Endothelial cell of umbilical vein (primary cell): Measurements from ENCODE around the gene TMPRSS5. TPM values are rescaled to one million over a fixed set of nuclear protein-coding genes. Genes with fewer than 3 reads are reported as not detected.
"Not testable (repeated sequence)": the region's sequence is repeated elsewhere in the genome, so short reads cannot be mapped to it uniquely, and the experiment has no call there.

Experiments
- BruUV-seq: library from RNA; stranded (reverse); fragments of 400-500 nt; replicated peaks from 2 replicates; lab custom pipeline; 2021; lab: Mats Ljungman, UMichigan
- CTCF ChIA-PET: fragments of 300-600, 350-600 bp; sonication (Branson Sonifier 250); formaldehyde crosslinking; loops from one replicate; lab custom pipeline; 2021; ENCODE audit warnings: antibody characterized with exemption, inconsistent platforms; lab: Charles Lee
- POLR2A ChIA-PET: fragments of 300-600, 350-600 bp; sonication (Branson Sonifier 250); formaldehyde crosslinking; loops from one replicate; lab custom pipeline; 2021; ENCODE audit warnings: antibody characterized with exemption, inconsistent platforms; lab: Charles Lee
- DNase-seq: peaks from one replicate; pipeline ENCODE4 v3.0.0-alpha.2; 2011; ENCODE audit warnings: low read depth, low spot score
- FAIRE-seq: peaks from 2 replicates; lab custom pipeline; 2011; peaks lifted over from hg19 to GRCh38; lab: Jason Lieb, UNC
- H2AFZ ChIP-seq: 2 replicates; pipeline ENCODE4 v1.6.0; 2012; ENCODE audit warnings: low read depth, low read length, control low read depth, inconsistent platforms
- H3K27ac ChIP-seq: 2 replicates; pipeline ENCODE4 v1.5.1; 2011; ENCODE audit warnings: low read depth, mild to moderate bottlenecking, control low read depth, low read length, moderate library complexity; ENCODE audit not compliant: insufficient read depth
- H3K27me3 ChIP-seq, 2 experiments: 2 replicates each; pipeline versions ENCODE4 v1.6.0 to v1.6.1; 2011; ENCODE audit warnings: low read length in 2 of 2, mixed read lengths in 1 of 2; ENCODE audit not compliant: control insufficient read depth in 2 of 2, insufficient read depth in 2 of 2
- H3K36me3 ChIP-seq, 2 experiments: 2 replicates in 1 of 2; 3 replicates in 1 of 2; pipeline ENCODE4 v1.5.1; 2011; ENCODE audit warnings: low read length in 2 of 2, mild to moderate bottlenecking in 1 of 2, moderate library complexity in 1 of 2; ENCODE audit not compliant: control insufficient read depth in 2 of 2, insufficient read depth in 2 of 2; ENCODE audit errors: extremely low read depth in 1 of 2
- H3K4me1 ChIP-seq: 3 replicates; pipeline ENCODE4 v1.5.1; 2011; ENCODE audit warnings: mild to moderate bottlenecking, low read length; ENCODE audit not compliant: control insufficient read depth, insufficient read depth; ENCODE audit errors: extremely low read depth
- H3K4me2 ChIP-seq: 2 replicates; pipeline ENCODE4 v1.6.1; 2011; ENCODE audit warnings: low read length, control low read depth, mixed read lengths; ENCODE audit not compliant: insufficient read depth
- H3K4me3 ChIP-seq, 3 experiments: fragments of 200-600 bp in 1 of 3; sonication (generic), shearing (Covaris generic) in 1 of 3; replicated peaks in 1 of 3; 2 replicates each; pipeline ENCODE4 v1.5.1; 2011 to 2016; ENCODE audit warnings: control low read depth in 3 of 3, low read length in 3 of 3, mild to moderate bottlenecking in 2 of 3, inconsistent platforms in 1 of 3, low read depth in 1 of 3, moderate library complexity in 1 of 3; ENCODE audit not compliant: insufficient read depth in 1 of 3
- H3K79me2 ChIP-seq: 2 replicates; pipeline ENCODE4 v1.6.0; 2012; ENCODE audit warnings: low read length, inconsistent platforms; ENCODE audit not compliant: control insufficient read depth, insufficient read depth
- H3K9ac ChIP-seq: replicated peaks from 2 replicates; pipeline ENCODE3; 2011; ENCODE audit warnings: low read length, control low read depth; ENCODE audit not compliant: insufficient read depth; ENCODE audit errors: extremely low read depth
- H3K9me1 ChIP-seq: replicated peaks from 3 replicates; pipeline ENCODE4 v1.6.0; 2011; ENCODE audit warnings: mild to moderate bottlenecking, low read length; ENCODE audit not compliant: control insufficient read depth, insufficient read depth; ENCODE audit errors: extremely low read depth
- H3K9me3 ChIP-seq: replicated peaks from 2 replicates; pipeline ENCODE4 v1.5.1; 2012; ENCODE audit warnings: low read length, inconsistent platforms; ENCODE audit not compliant: control insufficient read depth, insufficient read depth
- H4K20me1 ChIP-seq: replicated peaks from 2 replicates; pipeline ENCODE3; 2011; ENCODE audit warnings: mild to moderate bottlenecking, low read length; ENCODE audit not compliant: control insufficient read depth, insufficient read depth; ENCODE audit errors: extremely low read depth
- CTCF ChIP-seq, 2 donors: IDR thresholded peaks; 1 replicate in 1 of 2; 2 replicates in 1 of 2; pipeline ENCODE4 v1.5.1; 2011; ENCODE audit warnings: low read length in 2 of 2, mild to moderate bottlenecking in 2 of 2, moderate library complexity in 2 of 2, control low read depth in 1 of 2, inconsistent platforms in 1 of 2, low read depth in 1 of 2; ENCODE audit not compliant: insufficient read depth in 1 of 2; ENCODE audit errors: extremely low read depth in 1 of 2
- EZH2 ChIP-seq: IDR thresholded peaks from 2 replicates; pipeline ENCODE4 v1.6.1; 2012; ENCODE audit warnings: borderline replicate concordance, low read depth, mild to moderate bottlenecking, moderate library complexity, low read length, inconsistent platforms; ENCODE audit not compliant: severe bottlenecking
- GATA2 ChIP-seq: IDR thresholded peaks from 2 replicates; pipeline ENCODE4 v1.7.0; 2011; ENCODE audit warnings: low read depth, mild to moderate bottlenecking, moderate library complexity, mixed read lengths, low read length; ENCODE audit not compliant: insufficient read length, insufficient read depth
- JUN ChIP-seq: IDR thresholded peaks from 2 replicates; pipeline ENCODE4 v1.6.1; 2011; ENCODE audit warnings: borderline replicate concordance, low read depth; ENCODE audit not compliant: insufficient read length, insufficient read depth
- MAX ChIP-seq: IDR thresholded peaks from 2 replicates; pipeline ENCODE4 v1.6.1; 2011; ENCODE audit not compliant: insufficient read depth, insufficient read length
- MYC ChIP-seq: IDR thresholded peaks from one replicate; pipeline ENCODE4 v1.6.1; 2011; ENCODE audit warnings: mild to moderate bottlenecking, low read depth, low read length
- POLR2A ChIP-seq: IDR thresholded peaks from 2 replicates; pipeline ENCODE4 v1.6.1; 2012; ENCODE audit warnings: low read depth, mild to moderate bottlenecking, control low read depth, low read length
- POLR2AphosphoS5 ChIP-seq: IDR thresholded peaks from 2 replicates; pipeline ENCODE4 v1.6.1; 2012; ENCODE audit warnings: low read depth, mild to moderate bottlenecking, control low read depth, low read length, moderate library complexity; ENCODE audit not compliant: insufficient read depth
- dilution Hi-C: fragments of 300-500 bp; cut with MboI; formaldehyde crosslinking; loops from one replicate; pipeline ENCODE4 v1.15.0; 2019; ENCODE audit warnings: low sequenced_read_pairs; ENCODE audit not compliant: extremely low pct_ligation_motif_present
- intact Hi-C: fragments of 100-400 bp; cut with micrococcal nuclease; formaldehyde crosslinking; loops from one replicate; pipeline ENCODE4 v1.10.0; 2022
- polyA plus RNA-seq, 4 experiments: library from polyadenylated mRNA; depleted of rRNA in 3 of 4; stranded (reverse) in 3 of 4; unstranded in 1 of 4; fragments of >200 nt; gene quantifications; 2 replicates each; pipeline versions ENCODE4 v1.2.1 to v1.2.3, GENCODE V29; 2011 to 2012; ENCODE audit warnings: missing spikeins in 1 of 4
- total RNA-seq: library from RNA; stranded (reverse); gene quantifications from 2 replicates; pipeline ENCODE4 v1.2.3, GENCODE V29; 2021

The TMPRSS5 gene
- total and polyA plus RNA-seq, 2 donors (not counting 3 experiments of a cell fraction or from before 2014, with no cell fraction given) = 0.40 to 0.64 TPM

GRCh38 chr11:113710989-113711388 is 4.9 kb upstream of the TMPRSS5 start:
- Histone ChIP-seq H2AFZ (no peak overlapping the region), H3K27me3 (no peaks in the 10 kb centered on the region), H3K4me3 (no peak overlapping the region), H3K36me3 (no peaks in the 10 kb centered on the region), H3K27ac (no peak overlapping the region), H3K9ac (no peak overlapping the region), H3K4me1 (no peaks in the 10 kb centered on the region), H3K4me2 (no peak overlapping the region), H4K20me1 (no peaks in the 10 kb centered on the region), H3K9me1 (no peaks in the 10 kb centered on the region), H3K9me3 (no peaks in the 10 kb centered on the region), H3K79me2 (no peaks in the 10 kb centered on the region)
- ChIA-PET CTCF (interaction anchor here (1.1 kb wide), 1 partner anchor 15 kb away, joined by 3 read pairs; no protein-coding TSS in a partner anchor), POLR2A (no interaction called here)
- intact Hi-C loops (no loop called here), dilution Hi-C loops (no loop called here)
- DNase-seq (no peak), FAIRE-seq (no peak)
- no TSS peak for BruUV-seq
- TF ChIP-seq CTCF (IDR thresholded peaks at IDR 0.05; ENCODE audit: extremely low read depth in 1 of 2, insufficient read depth in 1 of 2, low read depth in 1 of 2, low read length in 2 of 2) (no peak), POLR2AphosphoS5 (no peak), MAX (no peak), EZH2 (no peak), JUN (no peak), POLR2A (no peak), GATA2 (no peak), MYC (no peak)

- DNase-seq, dilution Hi-C loops, intact Hi-C loops, POLR2A ChIA-PET, H3K4me2 ChIP-seq, FAIRE-seq, H3K27ac ChIP-seq, H3K4me1 ChIP-seq, H3K27me3 ChIP-seq, H3K4me3 ChIP-seq, H3K9me3 ChIP-seq, CTCF ChIA-PET, H3K79me2 ChIP-seq, H3K9ac ChIP-seq, BruUV-seq, H2AFZ ChIP-seq, H3K9me1 ChIP-seq, H3K36me3 ChIP-seq, H4K20me1 ChIP-seq: not testable (repeated sequence)
Observed at GRCh38 chr11:113703551-113703950, 2.6 kb downstream of the TMPRSS5 start.
